HepG2 (cell line): ENCODE data around the gene EFNA3. TPM values are rescaled to one million over a fixed set of nuclear protein-coding genes. Genes with fewer than 3 reads are reported as not detected.

ENCODE experiments used
- ATAC-seq: fragments of 200-7000 bp; cut with Tn5 transposase; 3 replicates; pipeline ENCODE4 v1.9.1; 2020; ENCODE audit warnings: mild to moderate bottlenecking, moderate library complexity
- BruUV-seq: library from RNA; stranded (reverse); fragments of 400-500 nt; replicated peaks from 2 replicates; lab custom pipeline; 2021; lab: Mats Ljungman, UMichigan
- CTCF ChIA-PET: fragments of 300-600 bp; formaldehyde crosslinking; extraction: SDS; loops from one replicate; lab custom pipeline; 2021; ENCODE audit warnings: low total read pairs, inconsistent platforms, low intra/inter-chr PET ratio; lab: Yijun Ruan, JAX
- POLR2A ChIA-PET: fragments of 350-600 bp; sonication (Branson Sonifier 250); formaldehyde crosslinking; loops from one replicate; lab custom pipeline; 2020; ENCODE audit warnings: antibody characterized with exemption, inconsistent platforms; lab: Yijun Ruan, JAX
- DNase-seq: peaks from one replicate; pipeline ENCODE4 v3.0.0-alpha.2; 2015; ENCODE audit warnings: low spot score
- FAIRE-seq: peaks from 3 replicates; lab custom pipeline; 2011; peaks lifted over from hg19 to GRCh38; lab: Jason Lieb, UNC
- H2AFZ ChIP-seq: one replicate; pipeline ENCODE4 v1.6.1; 2011; ENCODE audit warnings: low read length, inconsistent platforms
- H3K27ac ChIP-seq: fragments of 300-600 bp; 3 replicates; pipeline ENCODE4 v1.8.0; 2011; ENCODE audit warnings: mixed run types, mild to moderate bottlenecking, mixed read lengths, low read length, inconsistent platforms; ENCODE audit not compliant: insufficient read depth; ENCODE audit errors: extremely low read length
- H3K27me3 ChIP-seq, 2 experiments: fragments of 200-600 bp in 1 of 2; 2 replicates in 1 of 2; 3 replicates in 1 of 2; pipeline versions ENCODE4 v1.6.0 to v1.8.0; 2011; ENCODE audit warnings: low read length in 2 of 2, mild to moderate bottlenecking in 2 of 2, moderate library complexity in 2 of 2, inconsistent platforms in 1 of 2; ENCODE audit not compliant: insufficient read depth in 2 of 2, control insufficient read depth in 1 of 2
- H3K36me3 ChIP-seq, 2 experiments: fragments of 200-600 bp in 1 of 2; replicated peaks in 1 of 2; 2 replicates in 1 of 2; 3 replicates in 1 of 2; pipeline versions ENCODE4 v1.5.1 to v1.8.0; 2011; ENCODE audit warnings: low read length in 2 of 2, inconsistent platforms in 1 of 2; ENCODE audit not compliant: insufficient read depth in 2 of 2, control insufficient read depth in 1 of 2
- H3K4me1 ChIP-seq: 2 replicates; pipeline ENCODE4 v1.5.1; 2012; ENCODE audit warnings: low read length, inconsistent platforms; ENCODE audit not compliant: insufficient read depth
- H3K4me2 ChIP-seq: 2 replicates; pipeline ENCODE4 v1.6.0; 2011; ENCODE audit warnings: low read depth, low read length, inconsistent platforms
- H3K4me3 ChIP-seq, 3 experiments: fragments of 200-600 bp in 1 of 3; sonication (generic), shearing (Covaris generic) in 1 of 3; replicated peaks in 1 of 3; 2 replicates each; pipeline ENCODE4 v1.5.1; 2011 to 2016; ENCODE audit warnings: low read length in 3 of 3, inconsistent platforms in 2 of 3, low read depth in 2 of 3, mild to moderate bottlenecking in 2 of 3, control low read depth in 1 of 3, mixed read lengths in 1 of 3; ENCODE audit not compliant: insufficient read depth in 1 of 3
- H3K79me2 ChIP-seq: one replicate; pipeline ENCODE4 v1.6.1; 2011; ENCODE audit warnings: low read length, inconsistent platforms; ENCODE audit not compliant: insufficient read depth
- H3K9ac ChIP-seq: 2 replicates; pipeline ENCODE4 v1.6.0; 2011; ENCODE audit warnings: mild to moderate bottlenecking, low read depth, low read length, inconsistent platforms; ENCODE audit not compliant: insufficient read depth
- H3K9me3 ChIP-seq: 2 replicates; pipeline ENCODE4 v1.5.1; 2012; ENCODE audit warnings: mild to moderate bottlenecking, low read length
- H4K20me1 ChIP-seq: 2 replicates; pipeline ENCODE4 v1.6.0; 2011; ENCODE audit warnings: inconsistent platforms, mild to moderate bottlenecking, low read length, moderate library complexity; ENCODE audit not compliant: insufficient read depth
- NFYB ChIP-seq: sonication (generic); formaldehyde crosslinking; IDR thresholded peaks from 2 replicates; pipeline ENCODE4 v1.4.0; 2020; ENCODE audit warnings: missing genetic modification reagents
- POLR2AphosphoS2 ChIP-seq: IDR thresholded peaks from 2 replicates; pipeline ENCODE4 v1.6.1; 2011; ENCODE audit warnings: low read depth, low read length, improper control_type of control experiment
- PRDM10 ChIP-seq: sonication (generic); formaldehyde crosslinking; IDR thresholded peaks from 2 replicates; pipeline ENCODE4 v1.4.0; 2020; ENCODE audit warnings: low read depth, missing genetic modification reagents
- TMF1 ChIP-seq: sonication (generic); formaldehyde crosslinking; IDR thresholded peaks from 2 replicates; pipeline ENCODE4 v1.8.1; 2022; ENCODE audit warnings: low read depth, missing genetic modification reagents
- TRIM22 ChIP-seq: fragments of 450-650 bp; IDR thresholded peaks from 2 replicates; pipeline ENCODE4 v1.6.1; 2017
- ZNF773 ChIP-seq: sonication (generic); formaldehyde crosslinking; IDR thresholded peaks from 2 replicates; pipeline ENCODE4 v1.4.0; 2020; ENCODE audit warnings: missing genetic modification reagents, borderline replicate concordance
- ZNF777 ChIP-seq: sonication (generic); formaldehyde crosslinking; IDR thresholded peaks from 2 replicates; pipeline ENCODE4 v1.4.0; 2020; ENCODE audit warnings: missing genetic modification reagents
- WGBS: methylation state at CpG from one replicate; pipeline ENCODE4 v1.1.6; 2017; ENCODE audit warnings: low lambda C conversion rate; 5-methylcytosine and 5-hydroxymethylcytosine counted together
- in situ Hi-C: cut with HindIII; loops from 2 replicates; pipeline ENCODE4 v1.10.0; 2017; ENCODE audit warnings: low pct_unique_long_range_greater_than_20kb; ENCODE audit not compliant: extremely low pct_ligation_motif_present
- intact Hi-C: fragments of 100-400 bp; cut with micrococcal nuclease; formaldehyde crosslinking; loops from one replicate; pipeline ENCODE4 v1.10.0; 2022; ENCODE audit not compliant: unreplicated experiment
- polyA plus RNA-seq, 8 experiments: library from polyadenylated mRNA; depleted of rRNA in 3 of 8; stranded (reverse) in 7 of 8; unstranded in 1 of 8; fragments of >200 nt; fragmentation: Illumina TruSeq in 4 of 8; extraction: Trizol in 4 of 8; gene quantifications; 2 replicates each; pipeline versions ENCODE4 v1.2.1 to v1.2.3, GENCODE V29; 2011 to 2016; ENCODE audit warnings: low read depth in 4 of 8, missing spikeins in 1 of 8, mixed read lengths in 1 of 8; ENCODE audit not compliant: insufficient read depth in 1 of 8
- total RNA-seq, 5 experiments: library from RNA; depleted of rRNA; stranded (reverse); fragments of >200 nt; fragmentation: Illumina TruSeq; extraction: Trizol; gene quantifications; 2 replicates each; pipeline ENCODE4 v1.2.3, GENCODE V29; 2016; ENCODE audit warnings: low read depth in 1 of 5

EFNA3 gene
- total and polyA plus RNA-seq, 2 of the 13 experiments (the other 11 are each of a cell fraction or from before 2014, with no cell fraction given), result 1.0 to 5.7 TPM

DNA sequence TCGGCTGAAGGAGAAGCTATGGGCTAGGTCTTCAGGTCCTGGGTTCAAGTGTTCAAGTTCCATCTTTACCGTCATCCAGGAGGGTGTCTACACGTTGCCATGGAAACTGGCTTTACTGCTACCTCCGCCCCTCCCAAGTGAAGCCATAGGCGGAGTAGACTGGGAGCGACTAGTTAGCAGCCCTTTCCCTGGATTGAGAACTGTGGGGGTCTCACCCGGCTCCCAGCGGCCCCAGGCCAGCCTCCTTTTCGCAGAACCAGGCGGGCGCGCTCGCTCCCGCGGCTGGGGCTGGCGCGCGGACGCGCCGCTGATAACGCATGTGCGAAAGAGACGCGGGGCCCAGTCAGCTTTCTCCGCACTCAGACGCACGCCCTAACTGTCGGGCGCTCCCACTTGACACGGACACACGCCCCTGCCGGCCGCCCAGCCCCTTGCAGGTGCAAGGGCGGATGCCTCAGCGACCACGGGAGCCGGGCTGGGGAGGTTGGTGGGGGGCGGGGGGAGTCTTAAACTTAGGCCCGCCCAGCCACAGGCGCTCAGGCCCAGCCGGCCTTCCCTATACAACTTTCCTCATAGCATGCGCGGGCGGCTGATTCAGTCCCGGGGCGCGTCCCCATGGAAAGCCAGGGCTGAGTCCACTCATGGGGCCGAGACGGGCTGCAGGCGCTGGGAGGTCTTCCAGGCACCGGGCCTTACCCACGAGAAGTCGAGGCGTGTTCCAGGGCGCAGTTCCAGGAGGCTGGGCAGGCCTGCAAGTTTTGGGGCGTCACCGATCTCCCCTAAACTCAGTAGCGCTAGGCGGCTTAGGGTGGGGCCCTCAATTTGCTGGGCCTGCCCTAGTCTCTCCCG lies 7.7 kb upstream of the EFNA3 start (continued):
- peak; percentile 44; the same call in 1 of the 2 replicates for TF ChIP-seq PRDM10

- no peak for FAIRE-seq
- BruUV-seq, result no TSS peak
Observed at GRCh38 chr1:155071701-155072100, 6.9 kb upstream of the EFNA3 start.

More at GRCh38 chr1:155071701-155072100, 6.9 kb upstream of the EFNA3 start:
- in situ Hi-C loops, result no loop called here
- ATAC-seq (no peak), DNase-seq (no peak)
- H3K36me3 ChIP-seq, result peaks cover 3 to 7% of the 10 kb centered on the region in 2 experiments; a peak in 3 of 5 replicates
- ChIA-PET CTCF (interaction anchor here (1.2 kb wide), 1 partner anchor 13 kb away, joined by 3 read pairs; no protein-coding TSS in a partner anchor), POLR2A (no interaction called here)
- H3K27ac ChIP-seq, result no peak overlapping the region
- no peak overlapping the region for H2AFZ ChIP-seq
- no peaks in the 10 kb centered on the region for H4K20me1 ChIP-seq
- H3K4me1 ChIP-seq, result peaks cover 19% of the 10 kb centered on the region
- H3K4me2 ChIP-seq, result no peak overlapping the region
- intact Hi-C loops, result no loop called here
- TF ChIP-seq NFYB (CRISPR knock-in tag) (0 out of 2 replicates have a peak, but pooled peaks have one; percentile 32), ZNF777 (CRISPR knock-in tag) (no peak), ZNF773 (CRISPR knock-in tag) (no peak), TMF1 (CRISPR knock-in tag) (no peak), POLR2AphosphoS2 (no peak), TRIM22 (no peak)
- H3K9me3 ChIP-seq, result no peaks in the 10 kb centered on the region
- WGBS, result 76% methylated on average over 14 of the region's 14 CpGs
- H3K4me3 ChIP-seq, result 0 out of 6 replicates have a peak overlapping the region, but pooled peaks of 1 of the 3 experiments have one; percentile 63
- no peaks in the 10 kb centered on the region for H3K79me2 ChIP-seq
- H3K9ac ChIP-seq, result no peak overlapping the region
- peaks cover 5 to 47% of the 10 kb centered on the region in 2 experiments for H3K27me3 ChIP-seq
